NCI-H1694 treated with DMSO at 0.1 percent for 48 hours (cell line): ENCODE measurements around the gene NEBL.

Experiments used
- DNase-seq: peaks from one replicate; lab custom pipeline; 2025; lab: John Stamatoyannopoulos, UW

Gene NEBL

GRCh38 chr10:20903635-20904390, 6.7 kb upstream of the NEBL start:
- DNase-seq: no peak

GRCh38 chr10:20901110-20901509, 4.0 kb upstream of the NEBL start:
- no peak for DNase-seq

- DNase-seq: no peak
Measured at GRCh38 chr10:20898866-20899535, 1.9 kb upstream of the NEBL start.

GRCh38 chr10:20893297-20893696, 3.8 kb downstream of the NEBL start:
- no peak for DNase-seq

- DNase-seq: no peak
Measured at GRCh38 chr10:20892796-20893195, 4.3 kb downstream of the NEBL start.

GRCh38 chr10:20892011-20892585, 5.0 kb downstream of the NEBL start:
- DNase-seq: no peak

- DNase-seq: no peak
Measured at GRCh38 chr10:20891338-20891714, 5.8 kb downstream of the NEBL start.

- no peak for DNase-seq
Measured at GRCh38 chr10:20890491-20891337, 6.4 kb downstream of the NEBL start.

GRCh38 chr10:20890009-20890408, 7.1 kb downstream of the NEBL start:
- DNase-seq: no peak

GRCh38 chr10:20888620-20889330, 8.3 kb downstream of the NEBL start:
- no peak for DNase-seq

- DNase-seq: no peak
Measured at GRCh38 chr10:20887706-20888555, 9.2 kb downstream of the NEBL start.

GRCh38 chr10:20885678-20886077, 11.4 kb downstream of the NEBL start:
- DNase-seq: no peak

GRCh38 chr10:20883552-20883951, 13.6 kb downstream of the NEBL start:
- DNase-seq: no peak

GRCh38 chr10:20882091-20882490, 15.0 kb downstream of the NEBL start:
- DNase-seq: no peak

- no peak for DNase-seq
Measured at GRCh38 chr10:20879136-20879535, 18.0 kb downstream of the NEBL start.

- DNase-seq: no peak
Measured at GRCh38 chr10:20877986-20878983, 18.8 kb downstream of the NEBL start.

GRCh38 chr10:20877554-20877953, 19.6 kb downstream of the NEBL start:
- DNase-seq: no peak

GRCh38 chr10:20874261-20874660, 22.9 kb downstream of the NEBL start:
- no peak for DNase-seq

- no peak for DNase-seq
Measured at GRCh38 chr10:20871970-20872369, 25.1 kb downstream of the NEBL start.

GRCh38 chr10:20870834-20871233, 26.3 kb downstream of the NEBL start:
- DNase-seq: no peak
